ENCODE measurements around the gene EHMT1. TPM values are rescaled to one million over a fixed set of nuclear protein-coding genes. Genes with fewer than 3 reads are reported as not detected.

EHMT1 gene
- total and polyA plus RNA-seq, 2 experiments from 2014 or later: 46.0 to 47.7 TPM

- Histone ChIP-seq H3K4me3 (no peak overlapping the region), H3K27me3 (no peaks in the 10 kb centered on the region), H3K79me2 (peaks cover 7% of the 10 kb centered on the region), H4K20me1 (ENCODE audit: insufficient read depth, poor library complexity, severe bottlenecking) (no peaks in the 10 kb centered on the region), H3K36me3 (replicated peaks; ENCODE audit: insufficient read depth, low read depth) (no peaks in the 10 kb centered on the region), H3K4me1 (ENCODE audit: insufficient read depth) (peaks cover 4% of the 10 kb centered on the region), H3K27ac (no peak overlapping the region), H2AFZ (no peak overlapping the region), H3K4me2 (no peak overlapping the region), H3K9me3 (ENCODE audit: low read depth) (no peaks in the 10 kb centered on the region), H3K9me2 (replicated peaks; ENCODE audit: insufficient read depth) (no peaks in the 10 kb centered on the region)
- TF ChIP-seq EZH2 (IDR thresholded peaks at IDR 0.05; ENCODE audit: borderline replicate concordance): no peak
- TF ChIP-seq CTCF (IDR thresholded peaks at IDR 0.05; ENCODE audit: poor library complexity): no peak
- TF ChIP-seq EZH2phosphoT487 (IDR thresholded peaks at IDR 0.05; ENCODE audit: low read depth, severe bottlenecking, unreplicated experiment): no peak
- DNase-seq (ENCODE audit: low spot score): no peak
- WGBS (ENCODE audit: low lambda C conversion rate, missing lambda C conversion rate): 91% methylated on average over 4 of the region's 4 CpGs
Observed at GRCh38 chr9:137741330-137741729, 122.5 kb downstream of the EHMT1 start.

DNA sequence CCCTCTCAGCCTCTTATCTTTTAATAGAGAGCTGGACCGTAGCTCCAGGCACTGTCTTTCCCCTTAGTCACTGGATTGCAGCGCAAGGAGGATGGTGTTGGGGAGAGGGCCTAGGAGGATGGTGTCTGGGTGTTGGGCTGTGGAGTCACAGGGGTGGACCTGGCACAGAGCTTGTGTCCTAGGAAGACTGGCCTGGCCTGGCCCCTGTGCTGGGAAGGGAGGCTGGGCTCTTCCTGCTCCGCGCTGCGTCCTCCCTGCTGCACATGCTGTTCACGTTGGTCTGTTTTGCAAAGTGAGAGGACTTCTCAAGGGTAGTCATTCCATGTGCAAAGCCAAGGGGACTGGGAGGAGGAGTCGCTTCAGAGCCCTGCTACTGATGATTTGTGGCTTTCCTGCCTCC is 123.9 kb downstream of the EHMT1 start:
- no peaks in the 10 kb centered on the region for H3K9me2 ChIP-seq (replicated peaks; ENCODE audit: insufficient read depth)
- no peaks in the 10 kb centered on the region for H3K9me3 ChIP-seq (ENCODE audit: low read depth)
- TF ChIP-seq CTCF (IDR thresholded peaks at IDR 0.05; ENCODE audit: poor library complexity) (no peak), EZH2phosphoT487 (IDR thresholded peaks at IDR 0.05; ENCODE audit: low read depth, severe bottlenecking, unreplicated experiment) (no peak), EZH2 (IDR thresholded peaks at IDR 0.05; ENCODE audit: borderline replicate concordance) (no peak)
- H3K4me3 ChIP-seq: no peak overlapping the region
- no peak overlapping the region for H3K4me2 ChIP-seq
- H3K36me3 ChIP-seq (replicated peaks; ENCODE audit: insufficient read depth, low read depth): no peaks in the 10 kb centered on the region
- no peaks in the 10 kb centered on the region for H4K20me1 ChIP-seq (ENCODE audit: insufficient read depth, poor library complexity, severe bottlenecking)
- DNase-seq (ENCODE audit: low spot score): peak; percentile 21
- H3K27me3 ChIP-seq: no peaks in the 10 kb centered on the region
- peaks cover 4% of the 10 kb centered on the region for H3K4me1 ChIP-seq (ENCODE audit: insufficient read depth)
- 78% methylated on average over 7 of the region's 7 CpGs for WGBS (ENCODE audit: low lambda C conversion rate, missing lambda C conversion rate)
- peak overlapping the region; percentile 45 for H3K27ac ChIP-seq
- H2AFZ ChIP-seq: no peak overlapping the region
- peaks cover 7% of the 10 kb centered on the region for H3K79me2 ChIP-seq

GRCh38 chr9:137743695-137744094 is 124.9 kb downstream of the EHMT1 start:
- 95% methylated on average over 19 of the region's 19 CpGs for WGBS (ENCODE audit: low lambda C conversion rate, missing lambda C conversion rate)
- Histone ChIP-seq H3K36me3 (replicated peaks; ENCODE audit: insufficient read depth, low read depth) (no peaks in the 10 kb centered on the region), H3K9me2 (replicated peaks; ENCODE audit: insufficient read depth) (no peaks in the 10 kb centered on the region), H3K27me3 (no peaks in the 10 kb centered on the region), H4K20me1 (ENCODE audit: insufficient read depth, poor library complexity, severe bottlenecking) (no peaks in the 10 kb centered on the region), H2AFZ (no peak overlapping the region), H3K79me2 (peaks cover 7% of the 10 kb centered on the region), H3K27ac (no peak overlapping the region), H3K4me2 (no peak overlapping the region), H3K9me3 (ENCODE audit: low read depth) (no peaks in the 10 kb centered on the region), H3K4me3 (no peak overlapping the region), H3K4me1 (ENCODE audit: insufficient read depth) (peaks cover 4% of the 10 kb centered on the region)
- TF ChIP-seq EZH2phosphoT487 (IDR thresholded peaks at IDR 0.05; ENCODE audit: low read depth, severe bottlenecking, unreplicated experiment): no peak
- no peak for TF ChIP-seq EZH2 (IDR thresholded peaks at IDR 0.05; ENCODE audit: borderline replicate concordance)
- DNase-seq (ENCODE audit: low spot score): no peak

DNA sequence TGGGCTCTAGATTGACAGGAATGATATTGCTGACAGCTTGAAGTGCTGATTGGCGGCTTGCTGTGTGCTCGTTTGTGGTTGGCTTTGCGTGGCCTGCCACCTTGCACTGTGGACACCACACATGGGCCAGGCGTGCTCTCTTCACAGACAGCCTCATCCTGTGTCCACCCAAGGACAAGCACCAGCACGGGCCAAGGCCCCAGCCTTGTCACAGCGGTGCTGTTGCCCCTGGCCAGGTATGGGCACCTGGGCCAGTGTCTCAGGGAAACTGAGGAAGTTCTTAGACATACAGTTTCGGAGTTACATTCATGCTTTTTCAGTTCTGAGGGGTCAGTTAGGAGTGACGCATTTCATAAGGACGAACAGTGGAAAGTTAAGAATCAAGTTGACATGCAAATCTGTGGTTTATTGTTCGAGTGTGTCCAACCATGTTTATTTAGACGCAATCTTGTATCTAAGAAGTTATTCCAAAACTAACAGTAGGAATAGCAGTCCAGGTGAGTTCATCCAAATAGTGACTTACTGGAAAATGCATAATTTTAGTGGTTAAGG is 125.9 kb downstream of the EHMT1 start:
- H3K4me3 ChIP-seq: no peak overlapping the region
- WGBS (ENCODE audit: low lambda C conversion rate, missing lambda C conversion rate): 97% methylated on average over 11 of the region's 11 CpGs

More for the DNA sequence above, 125.9 kb downstream of the EHMT1 start:
- no peak overlapping the region for H3K27ac ChIP-seq
- H3K9me2 ChIP-seq (replicated peaks; ENCODE audit: insufficient read depth): no peaks in the 10 kb centered on the region
- no peak for DNase-seq (ENCODE audit: low spot score)
- no peak overlapping the region for H2AFZ ChIP-seq
- peaks cover under 1% of the 10 kb centered on the region for H4K20me1 ChIP-seq (ENCODE audit: insufficient read depth, poor library complexity, severe bottlenecking)
- TF ChIP-seq EZH2phosphoT487 (IDR thresholded peaks at IDR 0.05; ENCODE audit: low read depth, severe bottlenecking, unreplicated experiment) (no peak), CTCF (IDR thresholded peaks at IDR 0.05; ENCODE audit: poor library complexity) (no peak), EZH2 (IDR thresholded peaks at IDR 0.05; ENCODE audit: borderline replicate concordance) (no peak)
- peaks cover 4% of the 10 kb centered on the region for H3K4me1 ChIP-seq (ENCODE audit: insufficient read depth)
- H3K79me2 ChIP-seq: peaks cover 9% of the 10 kb centered on the region
- no peak overlapping the region for H3K4me2 ChIP-seq
- H3K9me3 ChIP-seq (ENCODE audit: low read depth): no peaks in the 10 kb centered on the region
- no peaks in the 10 kb centered on the region for H3K36me3 ChIP-seq (replicated peaks; ENCODE audit: insufficient read depth, low read depth)
- H3K27me3 ChIP-seq: no peaks in the 10 kb centered on the region
